NCI-H345 (cell line): Measurements from ENCODE around the gene STAC.

Experiments
- DNase-seq: peaks from one replicate; lab custom pipeline; 2025; lab: John Stamatoyannopoulos, UW

The STAC gene

GRCh38 chr3:36595511-36595910, 215.2 kb downstream of the STAC start:
- DNase-seq: no peak

DNA sequence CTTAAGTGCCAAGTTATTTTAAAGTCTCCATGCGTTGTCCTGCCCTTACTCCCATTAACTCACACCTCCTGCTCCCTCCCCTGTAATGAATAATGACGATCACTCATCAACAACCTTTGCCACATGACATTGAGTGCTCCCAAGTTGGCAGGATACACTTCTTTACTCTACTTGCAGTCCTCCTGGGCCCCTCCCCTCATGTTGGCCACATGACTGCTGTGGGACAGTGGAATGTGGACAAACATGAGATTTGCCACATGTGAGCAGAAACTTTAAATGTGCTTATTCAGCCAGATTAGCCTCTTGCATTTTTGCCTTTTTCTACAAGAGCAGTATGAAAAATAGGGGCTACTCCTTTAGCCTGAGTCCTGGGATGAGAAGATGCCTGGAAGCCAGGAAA, 216.1 kb downstream of the STAC start:
- DNase-seq: no peak

GRCh38 chr3:36597422-36597821, 217.1 kb downstream of the STAC start:
- DNase-seq: no peak
